ENCODE data around the gene ENOX1.

The ENOX1 gene

DNA sequence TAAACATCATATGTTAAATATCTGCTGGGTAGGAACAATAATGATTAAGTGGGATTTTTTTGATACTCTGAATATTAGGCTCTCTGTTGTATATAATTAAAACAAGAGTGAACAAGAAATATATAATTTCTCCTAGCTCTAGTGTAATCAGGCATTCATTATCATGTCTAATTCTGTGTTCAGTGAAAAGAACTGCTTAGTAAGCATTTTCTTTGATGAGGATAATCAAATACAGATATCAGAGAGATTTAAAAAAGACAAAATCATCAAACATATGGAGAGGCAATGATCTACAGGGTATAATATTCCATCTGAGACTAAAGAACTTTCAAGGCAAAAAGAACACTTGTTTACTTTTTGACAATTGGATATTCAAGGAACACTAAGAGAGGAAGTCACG, 522.3 kb downstream of the ENOX1 start:
- no CpG with 5 or more reads among the region's 1 CpG for WGBS
- no peak overlapping the region for H3K4me2 ChIP-seq (ENCODE audit: low read length, poor library complexity, severe bottlenecking)
- H3K14ac ChIP-seq (ENCODE audit: low read length in 2 of 2) = no peak overlapping the region
- H3K4me3 ChIP-seq (ENCODE audit: insufficient read depth in 1 of 2, low read depth in 1 of 2, low read length in 2 of 2) = no peak overlapping the region
- no peak overlapping the region for H3K4ac ChIP-seq (ENCODE audit: low read depth in 1 of 2, low read length in 2 of 2)
- H3K9ac ChIP-seq (ENCODE audit: low read length) = no peak overlapping the region
- no peak overlapping the region for H2BK15ac ChIP-seq (ENCODE audit: low read depth, poor library complexity, severe bottlenecking)
- no peaks in the 10 kb centered on the region for H3K27me3 ChIP-seq (ENCODE audit: control insufficient read depth in 1 of 2, insufficient read depth in 1 of 2, low read length in 2 of 2)
- peaks cover 0 to 10% of the 10 kb centered on the region in 2 experiments for H3K36me3 ChIP-seq (ENCODE audit: control insufficient read depth in 1 of 2, insufficient read depth in 2 of 2, low read depth in 1 of 2, low read length in 2 of 2)
- H3K18ac ChIP-seq (ENCODE audit: low read depth in 1 of 2, low read length in 2 of 2) = no peak overlapping the region
- no peaks in the 10 kb centered on the region for H3K79me1 ChIP-seq (replicated peaks; ENCODE audit: low read length, poor library complexity, severe bottlenecking)
- no peak overlapping the region for H2AK5ac ChIP-seq (ENCODE audit: low read length, severe bottlenecking)
- H2AFZ ChIP-seq (ENCODE audit: low read depth, low read length) = no peak overlapping the region
- peaks cover 8% of the 10 kb centered on the region for H3K4me1 ChIP-seq (ENCODE audit: control insufficient read depth, insufficient read depth, low read depth, low read length)
- no peak overlapping the region for H2BK12ac ChIP-seq (ENCODE audit: low read length in 2 of 2)
- H4K91ac ChIP-seq (ENCODE audit: low read length) = no peak overlapping the region
- H4K8ac ChIP-seq (ENCODE audit: low read length) = no peak overlapping the region
- H2BK5ac ChIP-seq (ENCODE audit: low read depth, low read length, poor library complexity, severe bottlenecking) = no peak overlapping the region
- H3K23ac ChIP-seq (ENCODE audit: low read length in 2 of 2) = no peak overlapping the region
- no peak overlapping the region for H3K27ac ChIP-seq (ENCODE audit: low read length, poor library complexity, severe bottlenecking)
- no peaks in the 10 kb centered on the region for H3K9me3 ChIP-seq (ENCODE audit: control insufficient read depth, low read length)
- DNase-seq = no peak
- no peak overlapping the region for H2BK120ac ChIP-seq (ENCODE audit: low read depth, low read length)

GRCh38 chr13:43263047-43263446, 523.7 kb downstream of the ENOX1 start:
- no peaks in the 10 kb centered on the region for H3K9me3 ChIP-seq (ENCODE audit: control insufficient read depth, low read length)
- no peak overlapping the region for H3K4ac ChIP-seq (ENCODE audit: low read depth in 1 of 2, low read length in 2 of 2)
- no peak overlapping the region for H3K23ac ChIP-seq (ENCODE audit: low read length in 2 of 2)
- no peak for DNase-seq
- H2BK120ac ChIP-seq (ENCODE audit: low read depth, low read length) = no peak overlapping the region
- no peak overlapping the region for H3K9ac ChIP-seq (ENCODE audit: low read length)
- peak overlapping the region in 1 of 2 experiments; percentile 4 for H3K18ac ChIP-seq (ENCODE audit: low read depth in 1 of 2, low read length in 2 of 2)
- H3K79me1 ChIP-seq (replicated peaks; ENCODE audit: low read length, poor library complexity, severe bottlenecking) = no peaks in the 10 kb centered on the region
- no peak overlapping the region for H2BK15ac ChIP-seq (ENCODE audit: low read depth, poor library complexity, severe bottlenecking)
- no peaks in the 10 kb centered on the region for H3K27me3 ChIP-seq (ENCODE audit: control insufficient read depth in 1 of 2, insufficient read depth in 1 of 2, low read length in 2 of 2)
- no peak overlapping the region for H2BK5ac ChIP-seq (ENCODE audit: low read depth, low read length, poor library complexity, severe bottlenecking)
- H2AFZ ChIP-seq (ENCODE audit: low read depth, low read length) = no peak overlapping the region
- H4K8ac ChIP-seq (ENCODE audit: low read length) = no peak overlapping the region
- 80% methylated on average over 2 of the region's 2 CpGs for WGBS
- H3K27ac ChIP-seq (ENCODE audit: low read length, poor library complexity, severe bottlenecking) = no peak overlapping the region
- peak overlapping the region; percentile 66 for H4K91ac ChIP-seq (ENCODE audit: low read length)
- no peak overlapping the region for H3K14ac ChIP-seq (ENCODE audit: low read length in 2 of 2)
- no peak overlapping the region for H2AK5ac ChIP-seq (ENCODE audit: low read length, severe bottlenecking)
- H3K4me1 ChIP-seq (ENCODE audit: control insufficient read depth, insufficient read depth, low read depth, low read length) = peaks cover 7% of the 10 kb centered on the region
- no peak overlapping the region for H2BK12ac ChIP-seq (ENCODE audit: low read length in 2 of 2)
- no peak overlapping the region for H3K4me3 ChIP-seq (ENCODE audit: insufficient read depth in 1 of 2, low read depth in 1 of 2, low read length in 2 of 2)
- H3K4me2 ChIP-seq (ENCODE audit: low read length, poor library complexity, severe bottlenecking) = no peak overlapping the region
- H3K36me3 ChIP-seq (ENCODE audit: control insufficient read depth in 1 of 2, insufficient read depth in 2 of 2, low read depth in 1 of 2, low read length in 2 of 2) = peaks cover 0 to 10% of the 10 kb centered on the region in 2 experiments

- Histone ChIP-seq H2AFZ (ENCODE audit: low read depth, low read length) (no peak overlapping the region), H3K4me3 (ENCODE audit: insufficient read depth in 1 of 2, low read depth in 1 of 2, low read length in 2 of 2) (no peak overlapping the region), H3K23ac (ENCODE audit: low read length in 2 of 2) (no peak overlapping the region), H3K9ac (ENCODE audit: low read length) (no peak overlapping the region), H3K36me3 (ENCODE audit: control insufficient read depth in 1 of 2, insufficient read depth in 2 of 2, low read depth in 1 of 2, low read length in 2 of 2) (peaks cover 0 to 6% of the 10 kb centered on the region in 2 experiments), H3K79me1 (replicated peaks; ENCODE audit: low read length, poor library complexity, severe bottlenecking) (no peaks in the 10 kb centered on the region), H3K4me2 (ENCODE audit: low read length, poor library complexity, severe bottlenecking) (no peak overlapping the region), H3K4me1 (ENCODE audit: control insufficient read depth, insufficient read depth, low read depth, low read length) (no peaks in the 10 kb centered on the region), H3K14ac (ENCODE audit: low read length in 2 of 2) (no peak overlapping the region), H3K9me3 (ENCODE audit: control insufficient read depth, low read length) (no peaks in the 10 kb centered on the region), H2AK5ac (ENCODE audit: low read length, severe bottlenecking) (no peak overlapping the region), H2BK120ac (ENCODE audit: low read depth, low read length) (no peak overlapping the region), H3K18ac (ENCODE audit: low read depth in 1 of 2, low read length in 2 of 2) (no peak overlapping the region), H3K4ac (ENCODE audit: low read depth in 1 of 2, low read length in 2 of 2) (no peak overlapping the region), H2BK15ac (ENCODE audit: low read depth, poor library complexity, severe bottlenecking) (no peak overlapping the region), H4K8ac (ENCODE audit: low read length) (no peak overlapping the region), H4K91ac (ENCODE audit: low read length) (no peak overlapping the region), H3K27me3 (ENCODE audit: control insufficient read depth in 1 of 2, insufficient read depth in 1 of 2, low read length in 2 of 2) (no peaks in the 10 kb centered on the region), H2BK12ac (ENCODE audit: low read length in 2 of 2) (no peak overlapping the region), H2BK5ac (ENCODE audit: low read depth, low read length, poor library complexity, severe bottlenecking) (no peak overlapping the region), H3K27ac (ENCODE audit: low read length, poor library complexity, severe bottlenecking) (no peak overlapping the region)
- DNase-seq = peak; percentile 30
- WGBS = 35% methylated on average over 4 of the region's 5 CpGs
These were observed 525.8 kb downstream of the ENOX1 start for GRCh38 chr13:43260999-43261398.

GRCh38 chr13:43258771-43259170, 528.0 kb downstream of the ENOX1 start:
- H3K9me3 ChIP-seq (ENCODE audit: control insufficient read depth, low read length) = no peaks in the 10 kb centered on the region
- no peak for DNase-seq
- H2BK5ac ChIP-seq (ENCODE audit: low read depth, low read length, poor library complexity, severe bottlenecking) = no peak overlapping the region
- no peak overlapping the region for H3K4me3 ChIP-seq (ENCODE audit: insufficient read depth in 1 of 2, low read depth in 1 of 2, low read length in 2 of 2)
- H3K36me3 ChIP-seq (ENCODE audit: control insufficient read depth in 1 of 2, insufficient read depth in 2 of 2, low read depth in 1 of 2, low read length in 2 of 2) = no peaks in the 10 kb centered on the region
- no peak overlapping the region for H2BK15ac ChIP-seq (ENCODE audit: low read depth, poor library complexity, severe bottlenecking)
- H2AK5ac ChIP-seq (ENCODE audit: low read length, severe bottlenecking) = no peak overlapping the region
- no peak overlapping the region for H3K27ac ChIP-seq (ENCODE audit: low read length, poor library complexity, severe bottlenecking)
- H4K91ac ChIP-seq (ENCODE audit: low read length) = no peak overlapping the region
- H4K8ac ChIP-seq (ENCODE audit: low read length) = no peak overlapping the region
- H3K79me1 ChIP-seq (replicated peaks; ENCODE audit: low read length, poor library complexity, severe bottlenecking) = no peaks in the 10 kb centered on the region
- no peak overlapping the region for H2BK120ac ChIP-seq (ENCODE audit: low read depth, low read length)
- no peak overlapping the region for H3K23ac ChIP-seq (ENCODE audit: low read length in 2 of 2)
- H2AFZ ChIP-seq (ENCODE audit: low read depth, low read length) = no peak overlapping the region
- H3K18ac ChIP-seq (ENCODE audit: low read depth in 1 of 2, low read length in 2 of 2) = no peak overlapping the region
- no peaks in the 10 kb centered on the region for H3K4me1 ChIP-seq (ENCODE audit: control insufficient read depth, insufficient read depth, low read depth, low read length)
- no peak overlapping the region for H3K4me2 ChIP-seq (ENCODE audit: low read length, poor library complexity, severe bottlenecking)
- H3K14ac ChIP-seq (ENCODE audit: low read length in 2 of 2) = no peak overlapping the region
- WGBS = 100% methylated on average over 1 of the region's 1 CpG
- no peak overlapping the region for H2BK12ac ChIP-seq (ENCODE audit: low read length in 2 of 2)
- no peaks in the 10 kb centered on the region for H3K27me3 ChIP-seq (ENCODE audit: control insufficient read depth in 1 of 2, insufficient read depth in 1 of 2, low read length in 2 of 2)
- H3K9ac ChIP-seq (ENCODE audit: low read length) = no peak overlapping the region
- no peak overlapping the region for H3K4ac ChIP-seq (ENCODE audit: low read depth in 1 of 2, low read length in 2 of 2)

All from mesenchymal stem cell (in vitro differentiated cells and primary cell).